Measurements from ENCODE around the gene RAP1GAP2. TPM values are rescaled to one million over a fixed set of nuclear protein-coding genes. Genes with fewer than 3 reads are reported as not detected.

Gene RAP1GAP2
- total and polyA plus RNA-seq, 2 of the 8 experiments (the other 6 are each of a cell fraction or from before 2014, with no cell fraction given): 24.0 to 63.8 TPM

DNA sequence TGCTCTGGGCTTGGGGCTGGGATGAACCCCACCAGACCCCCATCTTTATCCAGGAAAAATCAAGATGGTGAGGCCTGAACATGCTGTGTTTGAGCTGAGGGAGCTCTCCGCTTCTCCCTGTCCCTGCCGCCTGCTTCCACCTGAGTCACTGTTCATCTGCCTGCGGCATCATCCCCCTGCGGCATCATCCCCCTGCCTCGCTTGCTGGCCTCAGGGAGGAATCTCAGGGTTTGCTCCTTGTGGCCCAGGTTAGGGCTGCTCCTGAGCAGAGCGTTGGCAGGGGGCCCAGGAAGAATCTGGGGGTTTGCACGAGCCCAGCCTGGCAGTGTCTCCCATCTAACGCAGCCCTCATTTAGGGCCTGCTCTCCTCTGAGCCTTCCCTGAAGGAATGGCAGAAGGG, 11.4 kb upstream of the RAP1GAP2 start (continued):
- TF ChIP-seq CHD7 (IDR thresholded peaks at IDR 0.05; ENCODE audit: insufficient replicate concordance, low read length): no peak
- TF ChIP-seq GTF2F1 (IDR thresholded peaks at IDR 0.05; ENCODE audit: borderline replicate concordance, low read depth, low read length): no peak
- no peak for TF ChIP-seq ASH2L (IDR thresholded peaks at IDR 0.05; ENCODE audit: low read length)
- TF ChIP-seq, protein P1, sequence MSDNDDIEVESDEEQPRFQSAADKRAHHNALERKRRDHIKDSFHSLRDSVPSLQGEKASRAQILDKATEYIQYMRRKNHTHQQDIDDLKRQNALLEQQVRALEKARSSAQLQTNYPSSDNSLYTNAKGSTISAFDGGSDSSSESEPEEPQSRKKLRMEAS (IDR thresholded peaks at IDR 0.05): no peak
- TF ChIP-seq NANOG (IDR thresholded peaks at IDR 0.05; ENCODE audit: insufficient read depth, low read depth, low read length, poor library complexity, severe bottlenecking): no peak
- no peak for TF ChIP-seq E2F6 (IDR thresholded peaks at IDR 0.05)
- TF ChIP-seq, protein P2, sequence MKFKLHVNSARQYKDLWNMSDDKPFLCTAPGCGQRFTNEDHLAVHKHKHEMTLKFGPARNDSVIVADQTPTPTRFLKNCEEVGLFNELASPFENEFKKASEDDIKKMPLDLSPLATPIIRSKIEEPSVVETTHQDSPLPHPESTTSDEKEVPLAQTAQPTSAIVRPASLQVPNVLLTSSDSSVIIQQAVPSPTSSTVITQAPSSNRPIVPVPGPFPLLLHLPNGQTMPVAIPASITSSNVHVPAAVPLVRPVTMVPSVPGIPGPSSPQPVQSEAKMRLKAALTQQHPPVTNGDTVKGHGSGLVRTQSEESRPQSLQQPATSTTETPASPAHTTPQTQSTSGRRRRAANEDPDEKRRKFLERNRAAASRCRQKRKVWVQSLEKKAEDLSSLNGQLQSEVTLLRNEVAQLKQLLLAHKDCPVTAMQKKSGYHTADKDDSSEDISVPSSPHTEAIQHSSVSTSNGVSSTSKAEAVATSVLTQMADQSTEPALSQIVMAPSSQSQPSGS (IDR thresholded peaks at IDR 0.05; ENCODE audit: low read length): no peak
- TF ChIP-seq SIRT6 (IDR thresholded peaks at IDR 0.05; ENCODE audit: low read length): no peak
- no peak for TF ChIP-seq CHD2 (IDR thresholded peaks at IDR 0.05; ENCODE audit: low read length)
